Mammary epithelial cell (primary cell): ENCODE results near the gene ZXDC.

ENCODE experiments used
- CTCF ChIP-seq, 2 donors: IDR thresholded peaks in 1 of 2; conservative IDR thresholded peaks in 1 of 2; 2 replicates each; pipeline ENCODE4 v1.5.1; 2011 to 2012; ENCODE audit warnings: inconsistent platforms in 2 of 2, low read length in 2 of 2, mild to moderate bottlenecking in 2 of 2, control low read depth in 1 of 2, low read depth in 1 of 2; ENCODE audit not compliant: insufficient read depth in 1 of 2; ENCODE audit errors: extremely low read depth in 1 of 2
- EZH2 ChIP-seq: IDR thresholded peaks from 2 replicates; pipeline ENCODE4 v1.6.1; 2012; ENCODE audit warnings: low read length, inconsistent platforms, borderline replicate concordance

GRCh38 chr3:126472277-126473006 lies 3.2 kb downstream of the ZXDC start:
- TF ChIP-seq EZH2 (no peak), CTCF (conservative IDR thresholded peaks at IDR 0.05 in 1 of 2, IDR thresholded peaks at IDR 0.05 in 1 of 2; ENCODE audit: extremely low read depth in 1 of 2, insufficient read depth in 1 of 2, low read depth in 1 of 2, low read length in 2 of 2) (peak in 1 of 2 donors; percentile 38)
